GM18499 (cell line): ENCODE results near the gene R3HDM1.
"Not testable (repeated sequence)": the region's sequence is repeated elsewhere in the genome, so short reads cannot be mapped to it uniquely, and the experiment has no call there.

ENCODE experiments used
- ATAC-seq: cut with Tn5 transposase; IDR thresholded peaks from one replicate; pipeline ENCODE4 v1.9.1; 2021; ENCODE audit warnings: moderate number of reproducible peaks; ENCODE audit not compliant: insufficient read depth, unreplicated experiment

Gene R3HDM1

GRCh38 chr2:135637456-135638087 is 106.3 kb downstream of the R3HDM1 start:
- ATAC-seq: peak; percentile 76

DNA sequence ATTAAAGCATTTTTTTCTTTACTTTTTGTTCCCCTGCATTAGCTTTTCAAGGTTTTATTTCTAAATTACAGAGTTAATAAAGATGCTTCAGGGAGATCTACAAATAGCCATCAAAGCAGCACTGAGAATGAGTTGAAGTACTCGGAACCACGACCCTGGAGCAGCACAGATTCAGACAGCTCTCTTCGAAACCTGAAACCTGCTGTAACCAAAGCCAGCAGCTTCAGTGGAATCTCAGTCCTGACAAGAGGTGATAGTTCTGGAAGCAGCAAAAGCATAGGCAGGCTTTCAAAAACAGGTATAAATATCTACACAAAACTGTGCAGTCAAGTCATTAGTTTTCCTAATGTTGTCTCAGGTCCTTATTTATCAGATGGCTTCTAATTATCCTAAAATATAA is 107.5 kb downstream of the R3HDM1 start:
- ATAC-seq: no peak

DNA sequence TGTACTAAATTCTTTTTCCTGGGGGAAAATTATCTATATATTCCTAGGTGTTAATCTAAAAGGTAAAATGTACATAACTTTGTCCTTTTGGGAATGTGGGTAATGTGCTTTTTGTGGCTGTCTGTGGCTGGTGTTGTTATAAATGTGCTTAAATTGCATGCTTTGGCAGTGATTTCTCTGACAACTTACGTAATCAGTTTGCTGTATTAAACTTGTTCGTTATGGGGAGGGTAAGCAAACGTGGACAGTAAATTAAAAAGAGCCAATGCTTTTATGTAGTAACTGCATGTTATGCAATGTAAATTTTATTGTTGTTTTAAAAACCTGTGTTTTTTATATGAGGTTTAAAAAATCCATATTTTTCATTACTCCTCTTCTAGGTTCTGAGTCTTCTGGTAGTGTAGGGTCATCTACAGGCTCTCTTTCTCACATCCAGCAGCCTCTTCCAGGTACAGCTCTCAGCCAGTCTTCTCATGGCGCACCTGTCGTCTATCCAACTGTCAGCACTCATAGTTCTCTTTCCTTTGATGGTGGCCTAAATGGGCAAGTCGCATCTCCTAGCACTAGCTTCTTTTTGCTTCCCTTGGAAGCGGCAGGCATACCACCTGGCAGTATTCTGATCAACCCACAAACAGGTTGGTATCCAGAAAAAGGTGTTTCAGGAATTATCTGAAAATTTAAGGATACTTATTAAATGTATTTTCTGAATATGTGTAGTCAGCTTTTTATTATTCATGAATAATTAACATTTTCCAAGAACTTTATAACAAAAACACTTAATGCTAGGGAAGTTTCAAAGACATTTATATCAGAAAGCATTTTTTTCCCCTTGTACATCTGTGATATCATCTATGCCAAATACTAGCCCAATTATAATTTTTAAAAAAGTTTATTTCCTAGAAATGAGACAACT is 110.1 kb downstream of the R3HDM1 start:
- ATAC-seq: no peak

DNA sequence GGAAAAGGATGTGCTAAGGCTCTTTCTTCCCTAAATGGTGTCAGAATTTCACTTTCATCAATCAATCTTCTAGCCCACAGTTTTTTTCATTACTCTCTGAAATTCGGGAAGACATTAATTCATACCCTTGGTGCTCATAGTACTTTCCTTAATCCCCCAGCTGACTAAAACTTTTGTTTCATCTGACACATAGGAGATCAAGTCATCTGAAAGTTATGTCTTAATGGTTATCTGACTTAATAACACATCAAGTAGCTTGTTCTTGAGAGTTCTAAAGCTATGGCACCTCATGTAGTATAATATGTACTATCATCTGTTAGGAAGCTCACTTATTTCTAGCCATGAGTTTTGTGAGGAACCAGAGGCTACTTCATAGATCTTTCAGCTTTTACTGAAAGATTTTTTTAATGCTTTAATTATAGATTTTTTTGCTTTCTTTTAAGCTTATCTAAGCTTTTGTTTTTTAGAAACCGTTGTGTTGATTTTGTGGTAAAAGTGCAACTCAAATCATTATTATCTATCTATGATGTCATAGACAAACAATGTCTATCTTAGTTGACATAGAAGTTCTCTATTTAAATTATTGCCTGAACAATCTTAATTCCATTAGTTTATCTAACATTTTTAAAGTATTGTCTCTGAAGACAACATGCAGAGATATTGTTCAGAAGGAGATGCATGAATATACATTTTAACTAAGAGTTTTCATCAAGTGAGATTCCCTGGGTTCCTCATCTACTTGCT is 116.7 kb downstream of the R3HDM1 start:
- ATAC-seq: no peak

- no peak for ATAC-seq
Observed at GRCh38 chr2:135650721-135651120, 119.4 kb downstream of the R3HDM1 start.

DNA sequence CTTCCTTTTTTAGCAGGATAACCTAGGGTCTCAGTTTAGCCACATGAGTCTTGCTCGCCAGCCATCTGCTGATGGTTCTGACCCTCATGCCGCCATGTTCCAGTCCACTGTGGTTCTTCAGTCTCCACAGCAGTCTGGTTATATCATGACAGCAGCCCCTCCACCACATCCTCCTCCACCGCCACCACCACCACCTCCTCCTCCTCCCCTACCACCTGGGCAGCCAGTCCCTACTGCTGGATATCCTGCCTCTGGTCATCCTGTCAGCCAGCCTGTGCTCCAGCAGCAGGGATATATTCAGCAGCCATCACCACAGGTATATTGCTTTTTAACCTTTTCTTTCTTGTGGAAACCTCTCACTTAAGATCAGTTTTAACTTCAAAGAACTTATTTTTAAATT is 120.4 kb downstream of the R3HDM1 start:
- ATAC-seq: no peak

GRCh38 chr2:135654239-135654638 is 123.0 kb downstream of the R3HDM1 start:
- not testable (repeated sequence) for ATAC-seq

GRCh38 chr2:135657806-135658582 is 126.7 kb downstream of the R3HDM1 start:
- ATAC-seq: peak; percentile 52

DNA sequence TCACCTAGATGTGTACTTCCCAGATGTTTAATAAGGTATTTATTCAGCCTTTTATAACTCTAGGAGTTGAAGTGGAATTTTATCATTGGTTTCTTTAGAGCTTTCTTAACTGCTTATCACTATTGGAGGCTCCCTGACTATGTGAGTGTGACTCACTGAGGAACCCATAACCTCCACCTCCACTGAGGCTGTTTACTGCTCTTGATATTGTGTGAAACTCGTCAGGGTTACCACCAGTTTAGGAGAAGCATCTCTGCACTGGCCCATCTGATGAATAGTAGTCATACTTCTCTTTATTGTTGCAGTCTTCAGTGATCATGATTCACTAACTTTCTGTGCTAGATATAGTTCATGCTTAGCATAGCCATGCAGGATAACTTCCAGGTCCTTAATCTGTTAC is 130.8 kb downstream of the R3HDM1 start:
- ATAC-seq: no peak

DNA sequence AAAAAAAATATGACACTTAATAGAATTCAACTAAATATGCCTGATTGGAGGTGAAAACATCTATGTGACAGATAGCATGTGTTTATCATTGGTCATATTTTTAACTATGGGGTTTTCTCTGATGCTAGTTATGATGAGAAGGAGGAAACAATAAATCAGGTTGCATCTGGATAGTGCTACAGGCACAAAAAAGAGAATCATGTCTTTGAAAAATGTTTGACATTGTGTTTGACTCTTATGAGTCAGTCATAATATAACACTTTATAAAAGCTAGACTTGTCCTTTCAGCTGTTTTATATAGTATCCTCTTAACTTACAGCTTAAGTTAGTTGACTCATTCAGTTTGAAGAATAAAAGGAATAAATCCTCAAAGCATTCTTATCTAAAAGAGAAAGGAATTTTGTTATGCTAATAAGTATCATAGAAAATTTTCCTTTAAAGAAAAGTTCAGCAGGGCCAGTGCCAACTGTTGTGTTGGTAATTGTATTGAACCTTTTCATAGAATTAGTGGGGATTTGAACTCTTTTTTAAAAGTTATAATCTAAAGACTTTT is 131.9 kb downstream of the R3HDM1 start:
- ATAC-seq: no peak

- ATAC-seq: peak; percentile 53
Observed at GRCh38 chr2:135664623-135665068, 133.4 kb downstream of the R3HDM1 start.

- no peak for ATAC-seq
Observed at GRCh38 chr2:135667045-135667444, 135.8 kb downstream of the R3HDM1 start.

GRCh38 chr2:135674453-135674852 is 143.2 kb downstream of the R3HDM1 start:
- ATAC-seq: no peak

GRCh38 chr2:135676031-135676430 is 144.7 kb downstream of the R3HDM1 start:
- no peak for ATAC-seq

- ATAC-seq: no peak
Observed at GRCh38 chr2:135679125-135679524, 147.8 kb downstream of the R3HDM1 start.

DNA sequence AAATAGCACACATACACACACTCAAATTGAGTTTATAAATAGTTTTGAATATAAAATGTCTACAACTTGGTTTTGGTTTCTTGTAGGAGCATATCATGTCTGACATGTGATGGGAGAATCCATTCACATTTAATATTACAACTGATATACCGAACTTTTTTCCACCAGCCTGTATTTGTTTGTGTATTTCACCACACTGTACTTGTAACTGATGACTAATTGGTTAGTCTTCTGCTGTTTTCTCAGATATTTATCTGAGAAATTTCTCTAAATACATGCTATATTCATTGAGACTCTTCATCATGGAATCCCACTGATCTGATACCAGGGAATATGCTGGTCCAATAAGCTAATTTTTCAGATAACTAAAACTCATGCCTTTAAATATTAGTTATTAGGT is 154.1 kb downstream of the R3HDM1 start:
- no peak for ATAC-seq

GRCh38 chr2:135688978-135689377 is 157.7 kb downstream of the R3HDM1 start:
- ATAC-seq: no peak

- ATAC-seq: no peak
Observed at GRCh38 chr2:135689679-135690078, 158.4 kb downstream of the R3HDM1 start.

DNA sequence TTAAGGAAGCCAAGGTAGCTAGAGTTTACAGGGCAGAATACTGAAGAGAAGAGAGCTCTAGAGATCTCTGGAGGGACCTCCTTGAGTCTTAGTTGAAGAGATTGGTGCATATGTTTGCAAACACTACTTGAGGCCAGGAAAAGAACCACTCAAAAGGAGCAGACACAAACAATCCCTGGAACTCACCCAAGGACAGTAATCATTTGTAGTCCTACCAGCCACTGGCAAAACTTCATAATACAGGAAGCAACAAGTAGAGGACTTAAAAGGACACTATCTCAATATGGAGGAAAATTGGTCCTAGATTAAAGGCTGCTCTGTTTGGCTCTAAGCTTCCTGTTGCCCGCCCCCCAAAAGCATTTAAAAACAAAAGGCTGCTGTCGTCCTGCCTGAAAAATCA is 163.4 kb downstream of the R3HDM1 start:
- ATAC-seq: no peak

- no peak for ATAC-seq
Observed at GRCh38 chr2:135698838-135699237, 167.6 kb downstream of the R3HDM1 start.
